ENCODE results near the gene MRPS31.
"Not testable (repeated sequence)": the region's sequence is repeated elsewhere in the genome, so short reads cannot be mapped to it uniquely, and the experiment has no call there.

DNA sequence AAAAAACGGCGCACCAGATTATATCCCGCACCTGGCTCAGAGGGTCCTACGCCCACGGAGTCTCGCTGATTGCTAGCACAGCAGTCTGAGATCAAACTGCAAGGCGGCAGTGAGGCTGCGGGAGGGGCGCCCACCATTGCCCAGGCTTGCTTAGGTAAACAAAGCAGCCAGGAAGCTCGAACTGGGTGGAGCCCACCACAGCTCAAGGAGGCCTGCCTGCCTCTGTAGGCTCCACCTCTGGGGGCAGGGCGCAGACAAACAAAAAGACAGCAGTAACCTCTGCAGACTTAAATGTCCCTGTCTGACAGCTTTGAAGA is 35.8 kb downstream of the MRPS31 start:
- TF ChIP-seq POLR2A, POLR2AphosphoS5 (IDR thresholded peaks at IDR 0.05; ENCODE audit: low read depth, low read length): not testable (repeated sequence)
